ENCODE measurements around the gene USP34. TPM values are rescaled to one million over a fixed set of nuclear protein-coding genes. Genes with fewer than 3 reads are reported as not detected.

USP34 gene
- total and polyA plus RNA-seq, 2 donors from 2014 or later: 37.2 to 112 TPM

DNA sequence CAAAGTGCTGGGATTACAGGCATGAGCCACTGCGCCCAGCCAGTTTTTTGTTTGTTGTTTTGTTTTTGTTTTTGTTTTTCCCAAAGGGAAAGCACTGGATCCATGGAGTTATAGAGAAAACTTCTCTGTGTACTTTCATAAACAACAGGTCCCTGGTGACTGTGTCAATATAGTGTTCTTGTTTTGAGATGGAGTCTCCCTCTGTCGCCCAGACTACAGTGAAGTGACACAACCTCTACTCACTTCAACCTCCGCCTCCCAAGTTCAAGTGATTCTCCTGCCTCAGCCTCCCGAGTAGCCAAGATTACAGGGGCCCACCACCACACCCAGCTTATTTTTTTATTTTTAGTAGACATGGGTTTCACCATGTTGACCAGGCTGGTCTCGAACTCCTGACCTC is 16.5 kb downstream of the USP34 start:
- TF ChIP-seq, protein P1, sequence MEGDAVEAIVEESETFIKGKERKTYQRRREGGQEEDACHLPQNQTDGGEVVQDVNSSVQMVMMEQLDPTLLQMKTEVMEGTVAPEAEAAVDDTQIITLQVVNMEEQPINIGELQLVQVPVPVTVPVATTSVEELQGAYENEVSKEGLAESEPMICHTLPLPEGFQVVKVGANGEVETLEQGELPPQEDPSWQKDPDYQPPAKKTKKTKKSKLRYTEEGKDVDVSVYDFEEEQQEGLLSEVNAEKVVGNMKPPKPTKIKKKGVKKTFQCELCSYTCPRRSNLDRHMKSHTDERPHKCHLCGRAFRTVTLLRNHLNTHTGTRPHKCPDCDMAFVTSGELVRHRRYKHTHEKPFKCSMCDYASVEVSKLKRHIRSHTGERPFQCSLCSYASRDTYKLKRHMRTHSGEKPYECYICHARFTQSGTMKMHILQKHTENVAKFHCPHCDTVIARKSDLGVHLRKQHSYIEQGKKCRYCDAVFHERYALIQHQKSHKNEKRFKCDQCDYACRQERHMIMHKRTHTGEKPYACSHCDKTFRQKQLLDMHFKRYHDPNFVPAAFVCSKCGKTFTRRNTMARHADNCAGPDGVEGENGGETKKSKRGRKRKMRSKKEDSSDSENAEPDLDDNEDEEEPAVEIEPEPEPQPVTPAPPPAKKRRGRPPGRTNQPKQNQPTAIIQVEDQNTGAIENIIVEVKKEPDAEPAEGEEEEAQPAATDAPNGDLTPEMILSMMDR (IDR thresholded peaks at IDR 0.05; ENCODE audit: borderline replicate concordance, extremely low read depth, insufficient read depth): no peak
- no peak for FAIRE-seq
- DNase-seq: no peak
- Histone ChIP-seq H3K9me3 (ENCODE audit: control insufficient read depth in 2 of 3, insufficient read depth in 1 of 3, low read length in 3 of 3) (peaks cover 0 to 2% (median 0%) of the 10 kb centered on the region in 3 donors), H3K4me3 (ENCODE audit: low read length in 3 of 3) (no peak overlapping the region), H3K4me1 (ENCODE audit: control insufficient read depth in 2 of 3, insufficient read depth in 2 of 3, low read depth in 1 of 3, low read length in 3 of 3) (peaks cover 0 to 8% (median 3%) of the 10 kb centered on the region in 3 donors), H3K36me3 (ENCODE audit: control insufficient read depth in 2 of 3, insufficient read depth in 3 of 3, low read length in 3 of 3) (no peaks in the 10 kb centered on the region), H3K27ac (ENCODE audit: low read depth in 2 of 2, low read length in 2 of 2) (no peak overlapping the region), H3K9ac (ENCODE audit: low read length in 3 of 3) (no peak overlapping the region), H3K27me3 (ENCODE audit: control insufficient read depth, insufficient read depth, low read length) (no peaks in the 10 kb centered on the region)
- intact Hi-C loops (cut with DNase I): no loop called here

DNA sequence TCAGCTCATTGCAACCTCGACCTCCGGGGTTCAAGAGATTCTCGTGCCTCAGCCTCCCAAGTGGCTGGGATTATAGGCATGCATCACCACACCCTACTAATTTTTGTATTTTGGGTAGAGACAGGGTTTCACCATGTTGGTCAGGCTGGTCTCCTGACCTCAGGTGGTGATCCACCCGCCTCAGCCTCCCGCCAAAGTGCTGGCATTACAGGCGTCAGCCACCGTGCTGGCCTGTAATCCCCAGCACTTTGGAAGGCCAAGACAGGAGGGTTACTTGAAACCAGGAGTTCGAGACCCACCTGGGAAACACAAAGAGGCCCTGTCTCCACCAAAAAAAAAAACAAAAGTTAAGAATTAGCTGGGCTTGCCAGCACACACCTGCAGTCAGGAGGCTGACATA is 18.5 kb downstream of the USP34 start:
- Histone ChIP-seq H3K27me3 (ENCODE audit: control insufficient read depth, insufficient read depth, low read length) (no peaks in the 10 kb centered on the region), H3K9me3 (ENCODE audit: control insufficient read depth in 2 of 3, insufficient read depth in 1 of 3, low read length in 3 of 3) (peaks cover 0 to 2% (median 0%) of the 10 kb centered on the region in 3 donors), H3K4me1 (ENCODE audit: control insufficient read depth in 2 of 3, insufficient read depth in 2 of 3, low read depth in 1 of 3, low read length in 3 of 3) (peaks cover 0 to 4% (median 0%) of the 10 kb centered on the region in 3 donors), H3K36me3 (ENCODE audit: control insufficient read depth in 2 of 3, insufficient read depth in 3 of 3, low read length in 3 of 3) (no peaks in the 10 kb centered on the region), H3K4me3 (ENCODE audit: low read length in 3 of 3) (no peak overlapping the region), H3K27ac (ENCODE audit: low read depth in 2 of 2, low read length in 2 of 2) (no peak overlapping the region), H3K9ac (ENCODE audit: low read length in 3 of 3) (no peak overlapping the region)
- DNase-seq (no peak), FAIRE-seq (no peak)
- TF ChIP-seq, protein P1 (IDR thresholded peaks at IDR 0.05; ENCODE audit: borderline replicate concordance, extremely low read depth, insufficient read depth): no peak
- intact Hi-C loops (cut with DNase I): no loop called here

DNA sequence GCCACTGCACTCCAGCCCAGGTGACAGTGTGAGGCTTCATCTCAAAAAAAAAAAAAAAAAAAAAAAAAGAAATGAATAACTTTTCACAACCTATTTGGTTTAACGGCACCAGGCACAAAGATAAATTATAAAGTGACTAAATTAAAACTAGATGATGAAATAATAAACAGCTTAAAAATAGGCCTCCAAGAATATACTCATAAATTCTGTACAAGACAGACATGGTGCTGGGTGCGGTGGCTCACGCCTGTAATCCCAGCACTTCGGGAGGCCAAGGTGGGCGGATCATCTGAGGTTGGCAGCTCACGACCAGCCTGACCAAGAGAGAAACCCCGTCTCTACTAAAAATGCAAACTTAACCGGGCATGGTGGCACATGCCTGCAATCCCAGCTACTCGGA is 19.7 kb downstream of the USP34 start:
- no peak overlapping the region for H3K4me3 ChIP-seq (ENCODE audit: low read length in 3 of 3)
- peaks cover 0 to 2% (median 0%) of the 10 kb centered on the region in 3 donors for H3K9me3 ChIP-seq (ENCODE audit: control insufficient read depth in 2 of 3, insufficient read depth in 1 of 3, low read length in 3 of 3)
- FAIRE-seq (no peak), DNase-seq (no peak)
- H3K27ac ChIP-seq (ENCODE audit: low read depth in 2 of 2, low read length in 2 of 2): no peak overlapping the region
- H3K9ac ChIP-seq (ENCODE audit: low read length in 3 of 3): no peak overlapping the region
- H3K27me3 ChIP-seq (ENCODE audit: control insufficient read depth, insufficient read depth, low read length): no peaks in the 10 kb centered on the region
- H3K4me1 ChIP-seq (ENCODE audit: control insufficient read depth in 2 of 3, insufficient read depth in 2 of 3, low read depth in 1 of 3, low read length in 3 of 3): peaks cover 0 to 4% (median 0%) of the 10 kb centered on the region in 3 donors
- TF ChIP-seq, protein P1 (IDR thresholded peaks at IDR 0.05; ENCODE audit: borderline replicate concordance, extremely low read depth, insufficient read depth): no peak
- intact Hi-C loops (cut with DNase I): no loop called here
- H3K36me3 ChIP-seq (ENCODE audit: control insufficient read depth in 2 of 3, insufficient read depth in 3 of 3, low read length in 3 of 3): no peaks in the 10 kb centered on the region

DNA sequence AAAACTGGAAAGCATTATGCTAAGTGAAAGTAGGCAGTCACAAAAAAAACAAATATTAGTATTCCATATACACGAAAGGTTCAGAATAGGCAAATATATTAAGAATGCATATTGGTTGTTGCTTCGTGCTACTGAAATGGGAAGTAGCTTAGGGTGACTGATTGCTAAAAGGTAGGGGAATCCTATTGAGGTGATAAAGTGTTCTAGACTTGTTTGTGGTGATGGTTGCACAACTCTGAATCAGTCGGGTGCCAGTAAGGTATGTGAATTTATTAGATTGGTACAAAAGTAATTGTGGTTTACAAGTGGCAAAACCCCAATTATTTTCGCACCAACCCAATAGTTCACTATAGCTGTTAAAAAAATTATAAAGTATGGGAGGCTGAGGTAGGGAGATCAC is 20.7 kb downstream of the USP34 start:
- Histone ChIP-seq H3K27ac (ENCODE audit: low read depth in 2 of 2, low read length in 2 of 2) (no peak overlapping the region), H3K9me3 (ENCODE audit: control insufficient read depth in 2 of 3, insufficient read depth in 1 of 3, low read length in 3 of 3) (peaks cover 0 to 2% (median 0%) of the 10 kb centered on the region in 3 donors), H3K9ac (ENCODE audit: low read length in 3 of 3) (no peak overlapping the region), H3K27me3 (ENCODE audit: control insufficient read depth, insufficient read depth, low read length) (no peaks in the 10 kb centered on the region), H3K4me1 (ENCODE audit: control insufficient read depth in 2 of 3, insufficient read depth in 2 of 3, low read depth in 1 of 3, low read length in 3 of 3) (no peaks in the 10 kb centered on the region), H3K36me3 (ENCODE audit: control insufficient read depth in 2 of 3, insufficient read depth in 3 of 3, low read length in 3 of 3) (no peaks in the 10 kb centered on the region), H3K4me3 (ENCODE audit: low read length in 3 of 3) (no peak overlapping the region)
- TF ChIP-seq, protein P1 (IDR thresholded peaks at IDR 0.05; ENCODE audit: borderline replicate concordance, extremely low read depth, insufficient read depth): no peak
- FAIRE-seq (no peak), DNase-seq (no peak)
- intact Hi-C loops (cut with DNase I): no loop called here

Measured in kidney (tissue), 14 donors.